ENCODE data around the gene LRRN2. TPM values are rescaled to one million over a fixed set of nuclear protein-coding genes. Genes with fewer than 3 reads are reported as not detected.

Gene LRRN2
- total and polyA plus RNA-seq, 4 donors: 0.97 to 4.4 (median 1.2) TPM

GRCh38 chr1:204733289-204733688 is 47.8 kb upstream of the LRRN2 start:
- ATAC-seq (ENCODE audit: insufficient read depth, low FRiP score) (no peak), DNase-seq (no peak)
- Histone ChIP-seq H3K9me3 (ENCODE audit: control insufficient read depth in 4 of 4, insufficient read depth in 3 of 4, low read length in 3 of 4) (peaks cover 0 to 8% (median 1%) of the 10 kb centered on the region in 4 donors), H3K4me1 (ENCODE audit: control insufficient read depth in 5 of 5, insufficient read depth in 5 of 5, low read length in 5 of 5) (no peaks in the 10 kb centered on the region), H3K27me3 (ENCODE audit: control insufficient read depth in 3 of 3, insufficient read depth in 3 of 3, low read length in 2 of 3) (peaks cover 0 to 14% (median 9%) of the 10 kb centered on the region in 3 donors), H3K36me3 (ENCODE audit: control insufficient read depth in 4 of 4, insufficient read depth in 4 of 4, low read length in 4 of 4) (no peaks in the 10 kb centered on the region), H3K9ac (ENCODE audit: insufficient read depth in 1 of 2, low read length in 2 of 2) (no peak overlapping the region), H3K4me3 (no peak overlapping the region), H3K27ac (ENCODE audit: low read depth in 1 of 2, low read length in 1 of 2) (no peak overlapping the region)
- WGBS, 2 donors: 62 to 70% methylated on average over 4 of the region's 4 CpGs
- TF ChIP-seq, protein P1, sequence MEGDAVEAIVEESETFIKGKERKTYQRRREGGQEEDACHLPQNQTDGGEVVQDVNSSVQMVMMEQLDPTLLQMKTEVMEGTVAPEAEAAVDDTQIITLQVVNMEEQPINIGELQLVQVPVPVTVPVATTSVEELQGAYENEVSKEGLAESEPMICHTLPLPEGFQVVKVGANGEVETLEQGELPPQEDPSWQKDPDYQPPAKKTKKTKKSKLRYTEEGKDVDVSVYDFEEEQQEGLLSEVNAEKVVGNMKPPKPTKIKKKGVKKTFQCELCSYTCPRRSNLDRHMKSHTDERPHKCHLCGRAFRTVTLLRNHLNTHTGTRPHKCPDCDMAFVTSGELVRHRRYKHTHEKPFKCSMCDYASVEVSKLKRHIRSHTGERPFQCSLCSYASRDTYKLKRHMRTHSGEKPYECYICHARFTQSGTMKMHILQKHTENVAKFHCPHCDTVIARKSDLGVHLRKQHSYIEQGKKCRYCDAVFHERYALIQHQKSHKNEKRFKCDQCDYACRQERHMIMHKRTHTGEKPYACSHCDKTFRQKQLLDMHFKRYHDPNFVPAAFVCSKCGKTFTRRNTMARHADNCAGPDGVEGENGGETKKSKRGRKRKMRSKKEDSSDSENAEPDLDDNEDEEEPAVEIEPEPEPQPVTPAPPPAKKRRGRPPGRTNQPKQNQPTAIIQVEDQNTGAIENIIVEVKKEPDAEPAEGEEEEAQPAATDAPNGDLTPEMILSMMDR (IDR thresholded peaks at IDR 0.05; ENCODE audit: control extremely low read depth, extremely low read depth): no peak

- Histone ChIP-seq H3K27me3 (ENCODE audit: control insufficient read depth in 3 of 3, insufficient read depth in 3 of 3, low read length in 2 of 3) (peaks cover 0 to 14% (median 9%) of the 10 kb centered on the region in 3 donors), H3K27ac (ENCODE audit: low read depth in 1 of 2, low read length in 1 of 2) (no peak overlapping the region), H3K9ac (ENCODE audit: insufficient read depth in 1 of 2, low read length in 2 of 2) (no peak overlapping the region), H3K4me1 (ENCODE audit: control insufficient read depth in 5 of 5, insufficient read depth in 5 of 5, low read length in 5 of 5) (no peaks in the 10 kb centered on the region), H3K36me3 (ENCODE audit: control insufficient read depth in 4 of 4, insufficient read depth in 4 of 4, low read length in 4 of 4) (no peaks in the 10 kb centered on the region), H3K9me3 (ENCODE audit: control insufficient read depth in 4 of 4, insufficient read depth in 3 of 4, low read length in 3 of 4) (peaks cover 0 to 8% (median 0%) of the 10 kb centered on the region in 4 donors), H3K4me3 (no peak overlapping the region)
- 85 to 87% methylated on average over 5 of the region's 5 CpGs for WGBS, 2 donors
- TF ChIP-seq, protein P1 (IDR thresholded peaks at IDR 0.05; ENCODE audit: control extremely low read depth, extremely low read depth): no peak
- no peak for ATAC-seq (ENCODE audit: insufficient read depth, low FRiP score)
- DNase-seq: no peak
Observed at GRCh38 chr1:204731985-204732575, 46.5 kb upstream of the LRRN2 start.

- Histone ChIP-seq H3K27me3 (ENCODE audit: control insufficient read depth in 3 of 3, insufficient read depth in 3 of 3, low read length in 2 of 3) (peaks cover 0 to 14% (median 9%) of the 10 kb centered on the region in 3 donors), H3K27ac (ENCODE audit: low read depth in 1 of 2, low read length in 1 of 2) (no peak overlapping the region), H3K4me3 (no peak overlapping the region), H3K9me3 (ENCODE audit: control insufficient read depth in 4 of 4, insufficient read depth in 3 of 4, low read length in 3 of 4) (peaks cover 0 to 8% (median 0%) of the 10 kb centered on the region in 4 donors), H3K4me1 (ENCODE audit: control insufficient read depth in 5 of 5, insufficient read depth in 5 of 5, low read length in 5 of 5) (no peaks in the 10 kb centered on the region), H3K36me3 (ENCODE audit: control insufficient read depth in 4 of 4, insufficient read depth in 4 of 4, low read length in 4 of 4) (no peaks in the 10 kb centered on the region), H3K9ac (ENCODE audit: insufficient read depth in 1 of 2, low read length in 2 of 2) (no peak overlapping the region)
- ATAC-seq (ENCODE audit: insufficient read depth, low FRiP score) (no peak), DNase-seq (no peak)
- TF ChIP-seq, protein P1 (IDR thresholded peaks at IDR 0.05; ENCODE audit: control extremely low read depth, extremely low read depth): no peak
- 58 to 68% methylated on average over 6 of the region's 6 CpGs for WGBS, 2 donors
Observed at GRCh38 chr1:204731509-204731908, 46.0 kb upstream of the LRRN2 start.
